Stomach (tissue), 4 donors: Measurements from ENCODE around the gene MIS18A.

Experiments used
- CTCF ChIP-seq, 7 experiments: fragments of 450-650 bp in 4 of 7; fragments of 200-600 bp in 3 of 7; sonication (generic) in 3 of 7; IDR thresholded peaks; one replicate each; pipeline ENCODE4 v1.5.1; 2016 to 2019; ENCODE audit warnings: antibody characterized with exemption in 7 of 7, control low read depth in 2 of 7, mild to moderate bottlenecking in 1 of 7
- EP300 ChIP-seq: sonication (generic); formaldehyde crosslinking; IDR thresholded peaks from one replicate; pipeline ENCODE4 v1.6.1; 2017; ENCODE audit warnings: antibody characterized with exemption
- POLR2A ChIP-seq, 4 donors: fragments of 450-650 bp; IDR thresholded peaks; one replicate each; pipeline ENCODE4 v1.6.1; 2016; ENCODE audit warnings: antibody characterized with exemption in 4 of 4, control low read depth in 2 of 4, mild to moderate bottlenecking in 1 of 4, moderate library complexity in 1 of 4
- POLR2AphosphoS5 ChIP-seq, 3 donors: sonication (generic); formaldehyde crosslinking; IDR thresholded peaks; one replicate each; pipeline ENCODE4 v1.6.1; 2016; ENCODE audit warnings: antibody characterized with exemption in 3 of 3

GRCh38 chr21:32312976-32313375, 34.1 kb upstream of the MIS18A start:
- TF ChIP-seq CTCF (IDR thresholded peaks at IDR 0.05) (no peak), POLR2A (IDR thresholded peaks at IDR 0.05) (no peak), EP300 (no peak), POLR2AphosphoS5 (IDR thresholded peaks at IDR 0.05) (no peak)
